ENCODE data around the gene IDH3A.

IDH3A gene

GRCh38 chr15:78139578-78139977 is 9.6 kb upstream of the IDH3A start:
- Histone ChIP-seq H3K36me3 (ENCODE audit: low read length) (no peaks in the 10 kb centered on the region), H3K27me3 (ENCODE audit: low read length) (no peaks in the 10 kb centered on the region), H2AFZ (ENCODE audit: low read depth, low read length, severe bottlenecking) (no peak overlapping the region), H3K9me2 (replicated peaks; ENCODE audit: insufficient read depth, low read length) (no peaks in the 10 kb centered on the region), H3K27ac (ENCODE audit: low read depth, low read length) (no peak overlapping the region), H3K4me2 (ENCODE audit: low read depth, low read length, poor library complexity, severe bottlenecking) (no peak overlapping the region), H3K9ac (ENCODE audit: low read length) (no peak overlapping the region), H4K20me1 (ENCODE audit: low read depth, low read length) (no peaks in the 10 kb centered on the region), H3K4me3 (ENCODE audit: insufficient read depth, low read length, poor library complexity, severe bottlenecking) (no peak overlapping the region), H3K79me2 (ENCODE audit: insufficient read depth, low read length) (no peaks in the 10 kb centered on the region), H3K9me3 (ENCODE audit: insufficient read depth, low read length) (no peaks in the 10 kb centered on the region), H3F3A (ENCODE audit: insufficient read depth) (no peaks in the 10 kb centered on the region)
- TF ChIP-seq CTCF (IDR thresholded peaks at IDR 0.05; ENCODE audit: insufficient read depth, low read length, poor library complexity, severe bottlenecking) = no peak
- TF ChIP-seq EZH2phosphoT487 (conservative IDR thresholded peaks at IDR 0.05; ENCODE audit: low read length) = no peak

- Histone ChIP-seq H3K36me3 (ENCODE audit: low read length) (no peaks in the 10 kb centered on the region), H3K4me2 (ENCODE audit: low read depth, low read length, poor library complexity, severe bottlenecking) (no peak overlapping the region), H3F3A (ENCODE audit: insufficient read depth) (no peaks in the 10 kb centered on the region), H3K27me3 (ENCODE audit: low read length) (no peaks in the 10 kb centered on the region), H4K20me1 (ENCODE audit: low read depth, low read length) (no peaks in the 10 kb centered on the region), H3K9me2 (replicated peaks; ENCODE audit: insufficient read depth, low read length) (no peaks in the 10 kb centered on the region), H3K9me3 (ENCODE audit: insufficient read depth, low read length) (no peaks in the 10 kb centered on the region), H3K27ac (ENCODE audit: low read depth, low read length) (no peak overlapping the region), H3K4me3 (ENCODE audit: insufficient read depth, low read length, poor library complexity, severe bottlenecking) (no peak overlapping the region), H3K9ac (ENCODE audit: low read length) (no peak overlapping the region), H3K79me2 (ENCODE audit: insufficient read depth, low read length) (no peaks in the 10 kb centered on the region), H2AFZ (ENCODE audit: low read depth, low read length, severe bottlenecking) (no peak overlapping the region)
- TF ChIP-seq CTCF (IDR thresholded peaks at IDR 0.05; ENCODE audit: insufficient read depth, low read length, poor library complexity, severe bottlenecking) = no peak
- TF ChIP-seq EZH2phosphoT487 (conservative IDR thresholded peaks at IDR 0.05; ENCODE audit: low read length) = no peak
Observed at GRCh38 chr15:78140292-78140691, 8.9 kb upstream of the IDH3A start.

GRCh38 chr15:78142332-78142731 is 6.8 kb upstream of the IDH3A start:
- H3K9me3 ChIP-seq (ENCODE audit: insufficient read depth, low read length) = no peaks in the 10 kb centered on the region
- no peak overlapping the region for H3K4me2 ChIP-seq (ENCODE audit: low read depth, low read length, poor library complexity, severe bottlenecking)
- H3K27me3 ChIP-seq (ENCODE audit: low read length) = no peaks in the 10 kb centered on the region
- no peaks in the 10 kb centered on the region for H3K79me2 ChIP-seq (ENCODE audit: insufficient read depth, low read length)
- H3K27ac ChIP-seq (ENCODE audit: low read depth, low read length) = no peak overlapping the region
- H2AFZ ChIP-seq (ENCODE audit: low read depth, low read length, severe bottlenecking) = no peak overlapping the region
- H3K4me3 ChIP-seq (ENCODE audit: insufficient read depth, low read length, poor library complexity, severe bottlenecking) = no peak overlapping the region
- no peaks in the 10 kb centered on the region for H4K20me1 ChIP-seq (ENCODE audit: low read depth, low read length)
- H3F3A ChIP-seq (ENCODE audit: insufficient read depth) = no peaks in the 10 kb centered on the region
- H3K9ac ChIP-seq (ENCODE audit: low read length) = no peak overlapping the region
- TF ChIP-seq EZH2phosphoT487 (conservative IDR thresholded peaks at IDR 0.05; ENCODE audit: low read length) = no peak
- no peak for TF ChIP-seq CTCF (IDR thresholded peaks at IDR 0.05; ENCODE audit: insufficient read depth, low read length, poor library complexity, severe bottlenecking)
- H3K36me3 ChIP-seq (ENCODE audit: low read length) = no peaks in the 10 kb centered on the region
- no peaks in the 10 kb centered on the region for H3K9me2 ChIP-seq (replicated peaks; ENCODE audit: insufficient read depth, low read length)
